Measurements from ENCODE around the gene SCGB1D2.
"Not testable (repeated sequence)": the region's sequence is repeated elsewhere in the genome, so short reads cannot be mapped to it uniquely, and the experiment has no call there.

Gene SCGB1D2

GRCh38 chr11:62242021-62242420 is at the start of gene SCGB1D2:
SCGB1D2 (plus strand) TSS chr11:62242239; CDS start chr11:62242308, 69 bp downstream.
- no peak for DNase-seq (ENCODE audit: low spot score)

- no peak for DNase-seq (ENCODE audit: low spot score)
Measured at GRCh38 chr11:62193952-62194351, 48.1 kb upstream of the SCGB1D2 start.

- not testable (repeated sequence) for DNase-seq (ENCODE audit: low spot score)
Measured at GRCh38 chr11:62195010-62195409, 47.0 kb upstream of the SCGB1D2 start.

GRCh38 chr11:62195945-62196344 is 46.1 kb upstream of the SCGB1D2 start:
- no peak for DNase-seq (ENCODE audit: low spot score)

- not testable (repeated sequence) for DNase-seq (ENCODE audit: low spot score)
Measured at GRCh38 chr11:62197400-62197799, 44.6 kb upstream of the SCGB1D2 start.

GRCh38 chr11:62201376-62201775 is 40.7 kb upstream of the SCGB1D2 start:
- no peak for DNase-seq (ENCODE audit: low spot score)

GRCh38 chr11:62202910-62203309 is 39.1 kb upstream of the SCGB1D2 start:
- DNase-seq (ENCODE audit: low spot score) = no peak

- no peak for DNase-seq (ENCODE audit: low spot score)
Measured at GRCh38 chr11:62204430-62204829, 37.6 kb upstream of the SCGB1D2 start.

- DNase-seq (ENCODE audit: low spot score) = no peak
Measured at GRCh38 chr11:62205441-62205840, 36.6 kb upstream of the SCGB1D2 start.

- DNase-seq (ENCODE audit: low spot score) = not testable (repeated sequence)
Measured at GRCh38 chr11:62206276-62207066, 35.6 kb upstream of the SCGB1D2 start.

- DNase-seq (ENCODE audit: low spot score) = no peak
Measured at GRCh38 chr11:62208785-62209144, 33.3 kb upstream of the SCGB1D2 start.

GRCh38 chr11:62217191-62217748 is 24.8 kb upstream of the SCGB1D2 start:
- no peak for DNase-seq (ENCODE audit: low spot score)

- no peak for DNase-seq (ENCODE audit: low spot score)
Measured at GRCh38 chr11:62221498-62221897, 20.5 kb upstream of the SCGB1D2 start.

GRCh38 chr11:62223095-62223494 is 18.9 kb upstream of the SCGB1D2 start:
- no peak for DNase-seq (ENCODE audit: low spot score)

- DNase-seq (ENCODE audit: low spot score) = no peak
Measured at GRCh38 chr11:62233730-62234129, 8.3 kb upstream of the SCGB1D2 start.

GRCh38 chr11:62236187-62236586 is 5.9 kb upstream of the SCGB1D2 start:
- DNase-seq (ENCODE audit: low spot score) = no peak

GRCh38 chr11:62237499-62237898 is 4.5 kb upstream of the SCGB1D2 start:
- DNase-seq (ENCODE audit: low spot score) = no peak

- DNase-seq (ENCODE audit: low spot score) = no peak
Measured at GRCh38 chr11:62238151-62238550, 3.9 kb upstream of the SCGB1D2 start.

- no peak for DNase-seq (ENCODE audit: low spot score)
Measured at GRCh38 chr11:62241095-62241494, 944 bp upstream of the SCGB1D2 start.

- no peak for DNase-seq (ENCODE audit: low spot score)
Measured at GRCh38 chr11:62245271-62245753, 3.3 kb downstream of the SCGB1D2 start.

- DNase-seq (ENCODE audit: low spot score) = no peak
Measured at GRCh38 chr11:62251698-62252097, 9.7 kb downstream of the SCGB1D2 start.

- no peak for DNase-seq (ENCODE audit: low spot score)
Measured at GRCh38 chr11:62253999-62254542, 12.0 kb downstream of the SCGB1D2 start.

GRCh38 chr11:62256281-62256680 is 14.2 kb downstream of the SCGB1D2 start:
- no peak for DNase-seq (ENCODE audit: low spot score)

Measured in germinal center (tissue), 1 donor.